ENCODE measurements around the gene CRYL1. TPM values are rescaled to one million over a fixed set of nuclear protein-coding genes. Genes with fewer than 3 reads are reported as not detected.

The CRYL1 gene
- total RNA-seq, 1 donor from 2014 or later, result 9.0 TPM

DNA sequence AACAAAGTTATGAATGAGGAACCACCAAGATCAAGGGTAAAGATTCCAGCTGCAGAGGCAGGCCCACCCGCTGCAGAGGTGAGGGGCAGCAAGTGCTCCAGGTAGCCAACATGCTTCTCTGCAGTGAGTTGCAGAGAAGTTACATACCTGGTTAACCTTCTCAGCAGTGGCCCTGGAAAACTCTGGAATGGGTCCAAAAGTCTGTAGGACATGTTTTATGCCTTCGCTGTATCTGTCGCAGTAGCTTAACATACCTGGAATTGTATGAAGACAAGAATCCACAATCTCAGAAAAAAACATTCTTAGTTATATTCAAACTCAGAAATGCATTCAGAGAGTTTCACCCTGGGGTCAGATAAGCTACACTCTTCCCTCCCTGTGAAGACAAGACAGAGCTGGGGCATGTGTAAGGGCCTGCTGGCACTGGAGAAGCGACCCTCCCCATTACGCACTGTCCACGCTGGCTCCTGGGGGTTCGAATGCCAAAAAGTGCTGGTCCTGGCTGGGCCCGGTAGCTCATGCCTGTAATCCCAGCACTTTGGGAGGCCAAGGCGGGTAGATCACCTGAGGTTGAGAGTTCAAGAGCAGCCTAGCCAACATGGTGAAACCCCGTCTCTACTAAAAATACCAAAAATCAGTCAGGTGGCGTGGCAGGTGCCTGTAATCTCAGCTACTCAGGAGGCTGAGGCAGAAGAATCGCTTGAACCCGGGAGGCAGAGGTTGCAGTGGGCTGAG lies 121.0 kb downstream of the CRYL1 start:
- intact Hi-C loops (cut with micrococcal nuclease), result no loop called here

- intact Hi-C loops (cut with micrococcal nuclease), result no loop called here
Measured at GRCh38 chr13:20403826-20404225, 121.8 kb downstream of the CRYL1 start.

- intact Hi-C loops (cut with micrococcal nuclease), result no loop called here
Measured at GRCh38 chr13:20402881-20403280, 122.8 kb downstream of the CRYL1 start.

DNA sequence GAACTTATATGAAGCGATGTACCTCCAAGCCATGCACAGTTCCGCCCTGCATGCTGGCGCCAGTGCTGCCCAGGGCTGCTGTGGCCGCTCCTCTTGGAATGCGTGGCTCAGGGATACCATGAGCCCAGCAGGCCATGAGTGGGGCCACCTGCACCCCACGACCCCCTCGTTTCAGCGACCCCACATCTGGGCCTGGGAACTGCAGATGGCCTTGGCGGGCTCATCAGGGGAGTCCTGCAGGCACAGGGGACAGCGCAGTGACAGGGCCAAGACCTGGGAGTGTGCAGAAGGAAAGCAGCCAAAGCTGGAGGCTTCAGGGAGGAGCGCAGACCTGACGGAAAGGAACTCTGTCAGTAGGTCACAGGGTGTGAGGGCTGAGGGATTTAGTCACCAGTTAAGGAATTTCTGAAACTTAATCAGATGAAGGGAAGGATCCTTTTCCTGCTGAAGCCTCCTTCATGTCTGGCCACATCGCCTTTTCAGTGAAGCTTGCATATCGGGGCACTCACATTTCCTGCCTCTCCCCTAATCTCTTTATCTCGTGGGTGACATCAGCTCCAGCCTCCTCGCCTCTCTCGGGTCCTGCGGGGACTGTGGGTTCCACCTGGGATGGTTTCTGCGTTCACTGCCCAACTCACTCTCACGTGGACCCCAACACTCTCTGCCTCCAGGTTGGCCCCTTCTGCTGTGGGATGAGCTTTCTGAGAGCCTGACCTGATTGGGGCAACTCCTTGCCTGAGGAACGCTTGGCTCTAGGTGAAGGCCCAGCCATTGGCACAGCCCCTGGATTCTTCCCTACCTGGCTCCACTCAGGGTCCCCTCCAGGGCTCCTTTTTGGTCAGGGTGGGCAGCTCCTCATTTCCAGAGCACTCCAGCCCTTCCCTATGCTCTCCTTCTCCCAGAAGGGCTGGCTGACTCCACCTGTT lies 123.5 kb downstream of the CRYL1 start:
- intact Hi-C loops (cut with micrococcal nuclease), result no loop called here

DNA sequence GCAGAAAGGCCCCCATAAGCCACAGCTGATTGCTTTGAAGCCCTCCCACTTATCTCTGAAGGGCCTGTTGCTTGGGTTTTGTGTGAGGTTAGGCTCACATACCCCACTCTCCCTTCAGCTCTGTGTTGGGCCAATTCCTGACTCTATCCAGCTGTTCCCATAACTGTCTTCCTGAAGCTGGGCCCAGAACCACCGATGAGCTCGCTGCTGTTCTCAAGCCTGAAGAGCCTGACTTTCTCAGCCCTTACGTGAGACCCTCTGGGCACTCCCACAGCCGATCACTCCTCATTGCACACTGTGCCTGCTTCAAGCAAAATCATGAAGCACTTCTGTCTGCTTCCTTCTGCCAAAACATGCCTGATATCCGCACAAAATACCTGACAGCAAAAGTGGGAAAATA lies 124.1 kb downstream of the CRYL1 start:
- intact Hi-C loops (cut with micrococcal nuclease), result no loop called here

GRCh38 chr13:20400774-20401173 lies 124.9 kb downstream of the CRYL1 start:
- intact Hi-C loops (cut with micrococcal nuclease), result no loop called here

- intact Hi-C loops (cut with micrococcal nuclease), result no loop called here
Measured at GRCh38 chr13:20399961-20400360, 125.7 kb downstream of the CRYL1 start.

- intact Hi-C loops (cut with micrococcal nuclease), result no loop called here
Measured at GRCh38 chr13:20399515-20399914, 126.1 kb downstream of the CRYL1 start.

- intact Hi-C loops (cut with micrococcal nuclease), result no loop called here
Measured at GRCh38 chr13:20398459-20398858, 127.2 kb downstream of the CRYL1 start.

DNA sequence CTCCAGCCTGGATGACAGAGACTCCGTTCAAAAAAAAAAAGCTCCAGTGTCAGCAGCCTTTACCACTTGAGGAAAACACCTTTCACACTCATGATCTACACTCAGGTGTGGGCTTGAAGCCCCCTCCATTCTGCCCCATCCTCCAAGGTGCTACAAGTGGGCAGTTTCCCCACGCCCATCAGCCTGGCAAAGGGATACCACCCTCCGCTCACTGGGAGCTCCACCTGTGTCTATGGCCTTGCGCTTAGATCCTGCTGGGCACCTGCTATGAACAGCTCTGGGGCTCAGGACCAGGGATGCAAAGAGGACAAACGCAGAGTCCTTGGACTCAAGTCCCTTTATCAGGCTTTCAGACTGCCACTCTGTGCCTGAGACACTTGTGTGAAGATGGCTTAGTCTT lies 127.8 kb downstream of the CRYL1 start:
- intact Hi-C loops (cut with micrococcal nuclease), result no loop called here

DNA sequence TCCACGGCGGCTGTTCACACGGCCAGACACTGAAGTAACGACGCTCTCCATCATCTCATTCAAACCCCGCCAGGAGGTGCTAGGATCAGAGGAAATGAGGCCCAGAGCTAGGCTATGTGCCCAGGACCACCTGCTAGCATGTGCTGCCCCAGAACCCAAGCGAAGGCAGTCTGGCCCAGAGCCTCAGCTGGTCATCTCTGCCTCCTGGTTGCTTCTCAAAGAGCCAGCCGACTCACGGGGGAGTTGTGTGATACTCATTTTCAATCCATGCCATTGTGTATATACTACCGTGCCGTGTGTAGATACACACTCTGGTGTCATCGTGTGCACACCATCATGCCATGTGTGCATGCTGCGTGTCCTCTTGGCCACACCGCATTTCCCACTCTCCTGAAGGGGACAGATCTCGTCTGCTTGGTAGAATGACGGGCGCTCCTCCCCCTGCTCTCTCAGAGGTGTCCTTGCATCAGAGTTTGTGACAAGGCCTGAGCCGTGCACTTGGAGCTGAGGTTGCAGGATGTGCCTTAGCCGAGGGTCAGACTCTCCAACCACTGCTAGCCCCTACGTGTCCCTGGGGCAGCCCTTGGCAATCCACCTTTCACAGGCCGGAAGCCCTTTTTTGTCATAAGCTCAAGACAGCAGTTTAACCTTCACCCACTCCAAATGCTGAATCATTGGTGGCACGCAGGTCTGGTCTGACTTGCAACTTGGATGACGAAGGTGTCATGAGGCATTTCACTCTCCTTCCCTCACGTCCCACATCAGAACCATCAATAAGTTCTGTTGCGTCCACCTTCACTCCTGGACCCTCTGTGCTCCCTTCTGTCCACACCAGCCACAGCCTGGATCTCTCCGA lies 130.4 kb downstream of the CRYL1 start:
- intact Hi-C loops (cut with micrococcal nuclease), result no loop called here

DNA sequence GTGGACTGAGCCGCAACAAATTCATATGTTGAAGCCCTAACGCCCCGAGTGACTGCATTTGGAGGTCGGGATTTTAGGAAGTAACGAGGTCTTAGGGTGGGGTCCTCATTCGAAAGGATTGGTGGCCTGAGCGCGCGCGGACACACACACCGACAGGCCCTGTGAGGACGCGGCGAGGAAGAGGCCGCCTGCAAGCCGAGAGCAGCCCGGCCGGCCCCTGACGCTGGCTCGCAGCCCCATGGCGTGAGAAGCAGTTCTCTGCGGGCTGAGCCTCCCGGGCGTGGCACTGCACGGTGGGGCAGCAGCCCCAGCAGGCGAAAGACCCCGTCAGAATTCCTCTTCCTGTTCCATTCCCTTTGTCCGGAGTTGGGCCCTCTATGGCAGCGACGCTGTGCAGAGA lies 131.2 kb downstream of the CRYL1 start:
- intact Hi-C loops (cut with micrococcal nuclease), result no loop called here

DNA sequence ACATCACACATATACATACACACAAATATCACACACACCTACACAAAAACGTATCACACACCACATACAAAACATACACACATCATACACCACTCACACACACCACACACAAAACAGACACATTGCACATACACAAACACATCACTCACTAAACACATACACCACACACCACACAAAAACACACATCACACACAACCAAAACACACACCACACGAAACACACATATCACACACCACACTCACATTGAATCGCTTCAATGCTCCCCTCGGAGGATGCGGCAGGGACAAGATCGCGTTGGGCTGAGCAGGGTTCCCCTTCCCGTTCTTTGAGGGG lies 131.5 kb downstream of the CRYL1 start:
- intact Hi-C loops (cut with micrococcal nuclease), result no loop called here

- intact Hi-C loops (cut with micrococcal nuclease), result no loop called here
Measured at GRCh38 chr13:20393273-20394168, 132.1 kb downstream of the CRYL1 start.

GRCh38 chr13:20392530-20392929 lies 133.1 kb downstream of the CRYL1 start:
- intact Hi-C loops (cut with micrococcal nuclease), result no loop called here

GRCh38 chr13:20391597-20392452 lies 133.8 kb downstream of the CRYL1 start:
- intact Hi-C loops (cut with micrococcal nuclease), result no loop called here

- intact Hi-C loops (cut with micrococcal nuclease), result no loop called here
Measured at GRCh38 chr13:20390526-20391175, 135.0 kb downstream of the CRYL1 start.

GRCh38 chr13:20389696-20390525 lies 135.7 kb downstream of the CRYL1 start:
- intact Hi-C loops (cut with micrococcal nuclease), result no loop called here
